HG02970 (cell line): ENCODE measurements around the gene HOXB2.

ENCODE experiments used
- ATAC-seq: cut with Tn5 transposase; IDR thresholded peaks from one replicate; pipeline ENCODE4 v1.9.1; 2021; ENCODE audit warnings: mild to moderate bottlenecking, moderate library complexity, moderate number of reproducible peaks; ENCODE audit not compliant: unreplicated experiment, low FRiP score

The HOXB2 gene

DNA sequence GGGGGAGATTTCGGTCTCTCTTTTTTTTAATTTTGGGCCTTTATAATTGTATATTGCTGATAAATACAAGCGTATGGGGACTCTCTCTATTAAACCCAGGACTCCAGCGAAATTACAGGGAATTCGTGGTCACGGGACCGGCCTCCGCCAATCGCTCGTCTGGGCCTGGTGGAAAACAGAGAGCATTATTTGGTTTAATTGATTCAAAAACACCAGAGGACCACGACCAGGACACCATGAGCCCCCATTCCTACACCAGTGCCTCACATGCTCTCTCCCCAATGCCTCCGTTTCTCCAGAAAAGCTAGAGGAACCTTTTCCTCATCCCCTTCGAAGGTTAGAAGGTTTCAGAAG, at the start of gene HOXB2:
Gene HOXB2, minus strand, starts transcription at position 88 of the 354 bp plus-strand sequence. CDS start 198 bp downstream, outside the sequence.
- ATAC-seq: no peak

DNA sequence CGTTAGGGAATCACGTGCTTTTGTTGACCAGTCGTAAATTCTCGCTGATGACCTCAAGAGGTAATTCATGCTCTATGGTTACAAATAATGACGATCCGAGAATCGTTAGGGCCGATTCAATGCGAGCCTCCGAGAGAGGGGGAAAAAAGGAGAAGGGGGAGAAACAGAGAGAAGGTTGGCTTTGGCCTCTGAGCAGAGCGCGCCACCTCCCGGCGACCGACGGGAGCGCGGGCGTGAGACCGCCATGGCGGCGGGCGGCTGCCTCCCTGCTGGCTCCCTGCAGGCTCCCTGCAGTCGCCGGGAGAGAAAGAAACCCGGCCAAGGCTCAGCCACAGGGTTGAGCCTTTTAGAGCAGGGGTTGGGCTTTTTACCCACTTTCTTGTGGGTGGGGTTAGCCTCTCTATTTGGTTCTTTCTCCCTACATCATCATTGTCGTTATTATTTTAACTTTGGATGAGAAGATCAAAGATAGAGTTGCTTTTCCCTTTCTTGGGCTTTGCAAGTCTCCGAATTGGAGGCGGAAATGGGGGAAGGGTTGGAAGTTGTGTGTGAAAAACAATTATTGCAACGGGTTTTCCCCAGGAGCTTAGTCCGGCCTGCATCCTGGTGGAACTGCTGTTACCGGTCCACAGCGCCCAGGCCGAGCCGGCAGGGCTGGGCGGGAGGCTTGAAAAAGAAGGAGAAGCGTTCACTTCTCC, 49.1 kb upstream of the HOXB2 start:
- no peak for ATAC-seq

DNA sequence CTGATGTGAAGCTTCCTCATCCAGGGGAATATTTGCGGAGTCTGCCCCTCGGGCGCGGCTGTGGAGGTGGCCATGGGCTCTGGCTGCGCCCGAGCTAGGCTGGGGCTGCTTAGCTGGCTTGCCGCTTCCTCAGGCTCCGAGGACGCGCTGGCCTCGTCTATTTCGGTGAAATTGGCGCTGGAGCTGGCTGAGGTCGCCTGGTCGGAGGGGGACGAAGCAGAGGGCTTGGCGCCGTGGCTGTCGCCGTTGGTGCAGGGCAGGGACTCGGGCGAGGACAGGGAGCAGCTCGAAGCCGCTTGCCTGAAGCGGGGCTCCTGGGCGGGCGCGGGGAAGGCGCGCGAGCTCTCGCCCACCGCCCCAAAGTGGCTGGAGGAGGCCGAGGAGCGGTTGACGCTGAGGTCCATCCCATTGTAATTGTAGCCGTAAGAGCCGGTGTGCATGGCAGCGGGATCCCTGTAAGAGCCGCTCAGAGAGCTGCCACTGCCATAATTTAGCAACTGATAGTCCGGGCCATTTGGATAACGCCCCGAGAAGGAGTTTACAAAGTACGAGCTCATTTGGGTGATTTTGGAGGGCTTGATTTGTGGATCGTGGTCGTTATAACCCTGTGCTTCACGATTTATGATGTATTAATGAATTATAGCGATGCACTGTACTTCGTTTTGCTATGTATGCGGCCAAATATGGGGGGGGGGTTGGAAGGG, 48.4 kb upstream of the HOXB2 start, which contains the start of gene HOXB5:
Gene HOXB5, minus strand, starts transcription at position 654 of the 704 bp plus-strand sequence. Its CDS starts 97 bp downstream, at position 557.
- no peak for ATAC-seq

DNA sequence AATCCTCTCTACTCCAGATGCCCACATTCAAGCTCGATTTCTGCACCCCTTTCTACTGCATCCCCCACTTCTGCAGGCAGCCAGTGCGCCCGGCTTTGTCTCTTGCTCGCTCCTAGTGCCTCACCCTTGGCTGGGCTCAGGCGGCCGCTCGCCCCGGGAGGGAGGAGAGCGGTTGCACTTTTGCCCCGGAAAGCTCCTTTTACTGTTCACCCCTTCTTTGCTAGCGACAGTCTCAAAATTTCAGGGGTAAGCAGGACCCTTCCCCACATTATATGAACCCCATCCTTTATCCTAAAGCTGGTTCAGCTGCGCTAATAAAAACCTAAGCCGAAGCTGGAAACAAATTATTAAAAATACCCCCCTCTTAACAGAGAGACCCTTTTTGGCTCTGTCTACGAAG, 47.7 kb upstream of the HOXB2 start:
- ATAC-seq: no peak

DNA sequence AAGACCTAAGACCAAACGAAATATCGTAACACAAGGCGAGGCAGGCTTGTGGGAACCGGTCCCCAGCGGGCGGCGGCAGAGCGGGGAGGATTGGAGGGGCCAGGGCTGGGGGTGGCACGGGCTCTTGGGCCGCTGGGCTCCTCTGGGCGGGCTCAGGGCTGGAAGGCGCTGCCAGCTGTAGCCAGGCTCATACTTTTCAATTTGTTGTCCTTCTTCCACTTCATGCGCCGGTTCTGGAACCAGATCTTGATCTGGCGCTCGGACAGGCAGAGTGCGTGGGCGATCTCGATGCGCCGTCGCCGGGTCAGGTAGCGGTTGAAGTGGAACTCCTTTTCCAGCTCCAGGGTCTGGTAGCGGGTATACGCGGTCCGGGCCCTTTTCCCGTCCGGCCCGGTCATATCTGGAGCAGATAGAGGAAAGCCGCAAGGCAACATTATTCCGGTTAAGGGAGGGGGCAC, 47.2 kb upstream of the HOXB2 start:
- ATAC-seq: no peak

DNA sequence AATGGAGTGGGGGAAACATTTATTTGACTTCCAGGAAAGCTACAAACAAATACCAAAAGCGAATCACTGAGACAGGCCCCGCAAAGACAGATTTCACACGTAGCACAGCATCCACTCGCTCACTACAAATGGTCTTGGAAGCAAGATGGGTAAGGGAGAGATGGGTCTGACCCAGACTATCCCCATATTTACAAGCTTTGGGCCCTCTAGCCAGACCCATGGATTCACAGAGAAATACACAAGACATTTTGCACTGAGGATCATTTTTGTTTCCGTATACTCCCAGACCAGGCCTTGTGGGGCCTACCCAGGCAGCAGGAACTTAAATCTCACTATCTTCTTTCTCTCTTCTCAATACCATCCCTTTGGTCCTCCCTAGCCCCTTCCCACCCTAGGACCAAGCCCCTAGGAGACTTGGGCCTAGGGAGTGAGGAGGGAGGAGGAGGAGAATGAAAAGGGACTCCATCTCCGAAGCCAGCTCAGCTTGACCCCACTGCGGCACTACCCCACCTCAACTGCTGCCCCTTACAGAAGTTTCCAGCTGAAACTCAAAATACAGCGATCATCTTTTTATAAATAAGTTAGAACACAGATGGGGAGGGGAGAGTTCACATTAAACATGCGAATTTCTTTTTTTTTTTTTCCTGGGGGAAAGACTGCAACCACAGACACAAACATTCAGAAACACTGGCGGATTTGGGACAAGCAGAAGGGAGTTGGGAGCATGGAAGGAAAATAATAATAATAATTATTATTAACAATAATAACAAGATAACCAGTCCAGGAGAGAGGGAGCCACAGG, 46.5 kb upstream of the HOXB2 start:
- no peak for ATAC-seq

DNA sequence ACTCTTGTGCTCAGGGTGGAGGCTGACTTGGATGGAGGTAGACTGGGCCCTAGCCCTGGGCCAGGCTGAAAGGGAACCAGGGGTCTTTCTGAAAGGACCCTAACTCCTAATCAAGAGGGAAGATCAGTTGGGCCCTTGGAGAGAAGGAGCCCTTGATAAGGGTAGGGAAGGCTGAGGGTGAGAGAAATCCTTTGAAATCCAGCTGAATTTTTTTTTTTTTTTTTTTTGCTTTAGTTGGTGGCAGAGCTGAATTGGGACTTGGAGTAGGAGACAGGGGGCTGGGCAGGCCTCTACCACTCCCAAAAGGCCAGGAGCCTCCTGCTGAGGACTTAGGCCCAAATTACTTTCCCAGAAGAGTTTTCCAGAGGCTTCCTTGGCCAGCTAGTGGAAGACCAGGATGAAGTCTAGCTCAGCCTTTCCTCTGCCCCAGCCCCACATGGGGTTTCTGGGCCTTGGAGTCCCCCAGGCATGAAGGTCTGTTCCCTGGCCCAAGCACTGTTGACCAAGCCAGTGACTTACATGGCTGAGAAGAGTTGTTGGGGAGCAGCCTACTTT, 45.8 kb upstream of the HOXB2 start:
- ATAC-seq: no peak

DNA sequence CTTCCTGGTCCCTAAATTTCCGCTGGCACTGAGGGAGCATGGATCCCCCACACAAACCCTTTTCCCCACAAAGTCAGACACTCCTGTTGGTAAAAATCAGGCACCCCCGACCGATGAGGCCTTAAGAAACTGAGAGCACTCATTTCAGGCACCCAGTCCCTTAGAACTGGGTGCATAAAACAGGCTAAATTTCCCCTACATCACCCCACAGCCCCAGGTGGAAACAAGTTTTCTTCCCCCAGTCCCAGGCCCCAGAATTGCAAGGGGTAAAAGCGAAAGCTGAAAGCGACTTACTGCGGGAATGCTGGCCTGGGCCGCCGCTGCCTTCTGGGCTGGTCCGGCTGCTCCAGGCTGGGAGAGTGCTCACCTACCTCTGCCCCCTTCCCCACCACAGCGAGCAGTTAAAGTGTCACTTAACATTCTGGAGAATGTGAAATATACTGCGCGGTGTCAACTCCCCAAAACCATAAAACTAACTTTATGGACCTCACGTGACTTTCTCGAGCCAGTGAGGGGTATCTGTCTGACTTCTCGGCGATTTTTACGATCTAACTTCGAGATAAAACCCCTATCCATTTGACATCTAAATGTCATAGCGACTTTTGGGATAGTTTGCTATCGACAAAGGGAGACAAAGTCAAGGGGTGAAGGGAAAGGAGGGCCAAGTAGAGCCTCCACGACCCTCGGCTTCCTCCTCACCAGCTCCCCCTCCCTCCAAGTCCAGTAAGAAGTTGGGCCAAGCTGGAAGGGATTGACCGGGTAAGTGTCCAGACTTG, 45.1 kb upstream of the HOXB2 start, which contains the start of gene HOXB3:
Gene HOXB3, minus strand, starts transcription at position 411 of the 776 bp plus-strand sequence. CDS start 37,767 bp downstream, outside the sequence.
- ATAC-seq: no peak

DNA sequence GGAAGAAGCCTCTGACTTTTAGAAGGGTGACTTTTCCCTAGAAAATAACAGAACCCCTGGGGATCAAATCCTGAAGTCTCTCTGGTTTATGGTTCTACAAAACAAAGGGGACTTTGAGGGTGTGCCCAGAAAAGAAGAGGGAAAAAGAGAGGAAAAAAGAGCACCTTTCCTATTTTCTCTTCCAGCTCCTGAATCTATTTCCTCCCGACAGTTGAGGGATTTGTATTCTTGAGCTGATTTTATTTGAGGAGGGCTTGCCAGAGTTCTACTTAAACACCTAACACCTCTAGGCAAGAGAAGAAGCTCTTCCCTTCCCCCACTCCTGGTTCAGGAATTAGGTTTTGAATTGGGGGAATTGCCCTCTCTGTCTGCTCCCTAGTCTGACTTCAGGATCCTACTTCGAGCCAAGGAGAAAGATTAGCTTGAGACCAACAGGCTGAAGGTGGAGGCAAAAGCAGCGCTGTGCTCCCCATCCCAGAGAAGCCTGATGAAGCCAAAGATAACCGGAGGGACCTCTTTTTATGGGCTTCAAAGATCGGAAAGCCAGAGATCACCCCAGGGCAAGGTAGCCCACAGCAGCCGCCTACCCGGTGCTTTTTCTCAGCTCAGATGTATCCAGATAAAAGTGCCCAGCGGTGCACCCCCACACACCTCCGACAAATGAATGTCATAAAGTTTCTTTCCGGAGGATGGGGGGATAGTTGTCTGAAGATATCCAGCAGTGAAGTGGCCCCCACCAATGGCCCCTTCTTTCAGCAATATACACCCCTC, 44.3 kb upstream of the HOXB2 start:
- no peak for ATAC-seq

DNA sequence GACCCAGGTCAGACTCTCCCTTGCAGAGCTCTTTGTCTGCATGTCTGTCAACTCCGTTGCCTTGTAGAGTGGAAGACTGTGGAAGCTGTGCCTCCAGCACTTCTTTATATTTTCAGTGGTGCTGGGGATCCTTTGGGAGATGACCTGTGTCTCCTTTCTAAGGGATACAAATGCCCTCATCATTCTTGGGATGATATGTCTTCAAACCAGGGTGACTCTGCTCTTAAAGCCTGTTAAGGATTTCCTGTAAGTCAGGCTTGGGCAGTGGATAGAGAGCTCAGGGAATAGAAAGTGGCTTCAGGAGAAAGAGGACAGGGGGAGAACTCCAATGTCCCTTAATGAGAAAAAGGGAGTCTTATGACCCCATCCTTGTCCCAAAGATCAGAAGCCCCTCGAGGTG, 43.6 kb upstream of the HOXB2 start:
- no peak for ATAC-seq

DNA sequence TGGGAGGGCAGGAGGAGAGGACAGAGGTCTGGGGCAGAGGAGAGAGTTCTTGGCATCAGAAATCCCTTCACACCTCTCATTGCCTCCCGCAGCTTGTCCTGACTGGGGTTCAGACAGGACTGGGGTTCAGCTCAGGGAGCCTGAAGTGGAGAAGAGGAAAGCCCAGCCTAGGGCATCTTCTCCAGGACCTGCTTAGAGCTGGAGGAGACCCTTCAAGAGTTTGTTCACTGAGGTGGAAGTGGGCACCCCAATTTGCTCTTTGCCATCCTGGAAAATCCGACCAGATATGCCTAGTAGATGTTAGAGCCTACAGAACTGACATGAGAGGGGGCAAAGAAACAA, 43.1 kb upstream of the HOXB2 start:
- no peak for ATAC-seq

DNA sequence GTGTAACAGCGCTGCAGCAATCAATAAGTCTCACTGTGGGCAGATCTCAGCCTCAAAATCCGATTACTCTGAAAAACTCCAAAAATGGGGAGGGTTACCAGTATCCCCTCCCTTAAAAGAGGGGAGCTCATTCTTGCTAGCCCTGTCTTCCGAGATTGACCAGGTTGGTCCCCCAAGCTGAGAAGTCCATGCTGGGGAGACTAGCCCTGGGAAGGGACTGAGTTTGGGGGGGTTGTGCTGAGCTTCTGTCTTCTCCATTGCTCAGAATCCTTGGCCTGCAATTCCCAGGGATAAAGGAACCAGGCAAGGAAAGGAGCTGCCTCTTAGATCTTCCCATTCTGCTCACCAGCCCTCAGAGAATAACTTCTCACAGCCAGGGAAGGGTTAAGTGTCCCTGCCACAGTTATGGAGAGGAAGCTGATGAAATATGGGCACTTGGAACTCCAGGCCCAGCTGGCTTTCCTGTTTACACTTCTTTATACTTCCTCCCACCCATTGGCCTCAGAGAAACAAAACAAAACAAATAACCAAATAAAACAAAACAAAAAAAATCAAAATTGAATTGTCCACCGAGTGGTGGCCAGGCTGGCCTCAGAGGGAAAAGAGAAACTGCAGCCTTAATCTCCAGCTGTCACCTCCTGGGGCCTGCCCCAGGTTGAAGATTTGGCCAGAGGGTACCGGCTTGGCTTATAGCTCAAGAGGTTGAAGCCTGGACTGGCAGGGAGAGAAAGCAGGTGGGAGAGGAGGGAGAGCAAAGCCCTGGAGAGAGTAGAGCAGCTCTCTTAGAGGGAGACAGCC, 42.6 kb upstream of the HOXB2 start:
- no peak for ATAC-seq

DNA sequence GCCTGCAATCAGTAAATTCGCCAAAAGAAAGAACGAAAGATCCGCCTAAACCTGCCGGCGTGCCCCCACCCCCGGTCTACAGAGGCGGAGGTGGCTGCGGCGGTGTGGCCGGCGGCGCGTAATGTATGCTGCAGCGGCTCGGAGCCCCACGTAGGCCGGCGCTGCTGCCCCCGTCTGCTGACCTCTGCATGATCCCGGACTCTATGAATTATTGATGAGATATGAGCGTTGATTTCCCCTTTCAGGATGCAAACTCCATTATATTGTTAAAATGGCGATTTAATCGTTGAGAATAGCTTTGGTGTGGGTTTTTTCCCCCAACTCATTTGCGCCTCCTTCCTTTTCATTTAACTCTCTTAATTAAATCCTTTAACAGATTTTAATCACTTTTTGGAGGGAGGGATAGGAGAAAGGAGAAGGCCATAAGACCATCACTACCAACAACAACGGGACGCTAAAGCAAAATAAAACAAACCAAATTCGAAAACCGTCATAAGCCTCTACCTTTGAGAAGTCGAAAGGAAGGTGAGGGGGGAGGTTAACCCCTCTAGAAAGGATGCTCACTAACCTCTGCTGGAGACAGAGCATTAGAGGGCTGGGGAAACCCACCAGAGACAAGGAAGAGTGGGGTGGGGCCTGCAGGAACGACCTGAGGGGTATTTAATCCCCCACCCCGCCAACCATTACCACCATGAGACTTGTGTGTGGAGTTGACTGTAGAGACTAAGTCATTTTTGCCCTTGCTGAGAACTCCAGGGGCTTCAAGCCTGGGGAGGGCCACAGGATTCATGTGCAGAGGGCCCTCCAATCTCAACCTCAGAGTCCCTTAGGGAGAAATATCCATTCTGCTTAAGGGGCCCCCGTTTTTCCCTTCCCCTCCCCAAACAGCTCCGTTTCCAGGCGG, 41.7 kb upstream of the HOXB2 start:
- no peak for ATAC-seq

DNA sequence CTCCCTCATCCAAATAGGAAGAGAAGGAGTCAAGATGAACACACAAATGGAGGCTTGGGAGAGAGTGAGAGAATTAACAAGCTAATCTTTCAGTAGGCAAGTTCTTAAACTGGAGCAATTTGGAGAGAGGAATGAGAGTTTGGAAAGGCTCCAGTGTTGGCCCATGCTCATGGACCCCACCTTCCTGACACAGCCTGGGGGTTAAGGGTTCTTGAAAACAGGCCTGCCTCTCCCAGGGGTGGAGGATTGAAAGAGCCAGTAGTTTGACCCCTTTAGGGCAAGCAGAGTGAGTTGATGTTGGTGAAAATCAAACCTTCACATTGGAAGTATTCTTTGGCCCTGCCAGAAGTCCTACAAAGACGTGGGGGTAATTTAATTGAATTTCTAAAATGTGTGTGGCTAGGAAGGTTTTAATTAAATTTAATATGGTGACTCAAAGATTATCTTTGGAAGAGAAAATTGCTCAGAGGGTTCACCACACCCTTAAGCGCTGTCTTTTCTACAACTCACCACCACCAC, 39.4 kb upstream of the HOXB2 start:
- ATAC-seq: no peak

DNA sequence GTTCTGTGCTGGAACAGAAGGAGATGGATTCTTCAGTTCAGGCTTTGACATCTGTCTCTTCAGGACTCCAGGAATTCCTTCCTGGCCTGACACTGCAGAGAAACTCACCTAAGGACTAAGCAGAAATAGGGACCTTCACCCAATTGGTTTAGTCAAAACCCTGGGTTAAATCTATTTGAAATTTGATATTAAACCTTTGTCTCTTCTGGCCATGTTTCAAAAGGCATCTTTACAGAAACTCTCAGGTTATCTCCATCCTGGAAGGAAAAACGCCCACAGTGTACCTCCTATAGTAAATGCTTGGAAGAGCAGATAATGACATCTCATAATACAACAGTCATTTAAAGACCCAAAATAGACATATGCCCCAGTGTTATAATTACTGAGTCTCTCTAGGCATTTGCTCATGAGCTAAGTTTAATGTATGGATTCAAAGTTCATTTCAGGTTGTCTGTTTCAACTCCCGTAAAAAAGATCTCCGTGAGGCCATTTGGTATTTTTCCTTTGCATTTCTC, 38.9 kb upstream of the HOXB2 start:
- ATAC-seq: no peak

DNA sequence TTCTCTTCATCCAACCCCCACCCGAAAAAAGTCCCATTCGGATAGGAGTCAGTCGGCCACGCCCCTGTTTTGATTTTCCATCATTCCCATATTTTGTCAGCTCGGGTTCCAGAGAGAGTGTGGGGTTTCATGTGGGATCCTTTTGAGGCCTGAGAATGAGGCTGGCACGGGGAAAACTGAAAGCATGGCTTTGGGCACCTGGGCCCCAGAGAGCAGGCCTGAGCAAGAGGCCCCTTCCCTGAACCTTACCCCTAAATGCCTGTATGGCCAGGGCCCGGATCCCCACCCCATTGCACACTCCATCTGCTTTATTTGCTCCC, 37.8 kb upstream of the HOXB2 start:
- ATAC-seq: no peak
